ENCODE results near the gene TRAM2. TPM values are rescaled to one million over a fixed set of nuclear protein-coding genes. Genes with fewer than 3 reads are reported as not detected.

TRAM2 gene
- total and polyA plus RNA-seq, 7 donors: 2.1 to 5.7 (median 4.3) TPM

- peaks cover 0 to 24% of the 10 kb centered on the region in 2 donors for H3K36me3 ChIP-seq (ENCODE audit: insufficient read depth in 1 of 2, low read depth in 1 of 2)
- 43 to 52% (median 47%) methylated on average over 4 of the region's 4 CpGs for WGBS, 3 donors
- intact Hi-C loops (cut with DNase I): no loop called here
- ATAC-seq (peak; percentile 68 to 77 (median 72)), DNase-seq (peak; percentile 50 to 63)
- H3K27me3 ChIP-seq (ENCODE audit: insufficient read depth in 3 of 3, low read length in 2 of 3): no peaks in the 10 kb centered on the region
- TF ChIP-seq CTCF (IDR thresholded peaks at IDR 0.05): no peak
- H3K4me1 ChIP-seq: peaks cover 18% of the 10 kb centered on the region
- H3K9me3 ChIP-seq: no peaks in the 10 kb centered on the region
- peak overlapping the region; percentile 71 for H3K27ac ChIP-seq
- no peak overlapping the region for H3K4me3 ChIP-seq
These were observed 64.7 kb downstream of the TRAM2 start for GRCh38 chr6:52512199-52512598.

- peaks cover 0 to 28% of the 10 kb centered on the region in 2 donors for H3K36me3 ChIP-seq (ENCODE audit: insufficient read depth in 1 of 2, low read depth in 1 of 2)
- no peak for DNase-seq
- H3K4me3 ChIP-seq: no peak overlapping the region
- TF ChIP-seq CTCF (IDR thresholded peaks at IDR 0.05): no peak
- H3K27me3 ChIP-seq (ENCODE audit: insufficient read depth in 3 of 3, low read length in 2 of 3): no peaks in the 10 kb centered on the region
- peak in 3 of 4 donors; percentile 17 to 23 (median 22) for ATAC-seq
- intact Hi-C loops (cut with DNase I): no loop called here
- WGBS, 3 donors: 69 to 78% (median 71%) methylated on average over 12 of the region's 12 CpGs
- H3K27ac ChIP-seq: peak overlapping the region; percentile 71
- peaks cover 12% of the 10 kb centered on the region for H3K4me1 ChIP-seq
- no peaks in the 10 kb centered on the region for H3K9me3 ChIP-seq
These were observed 65.2 kb downstream of the TRAM2 start for GRCh38 chr6:52511572-52512151.

GRCh38 chr6:52511163-52511562 lies 65.7 kb downstream of the TRAM2 start:
- TF ChIP-seq CTCF (IDR thresholded peaks at IDR 0.05): no peak
- Histone ChIP-seq H3K27me3 (ENCODE audit: insufficient read depth in 3 of 3, low read length in 2 of 3) (no peaks in the 10 kb centered on the region), H3K27ac (peak overlapping the region; percentile 71), H3K4me3 (no peak overlapping the region), H3K4me1 (peaks cover 12% of the 10 kb centered on the region), H3K9me3 (no peaks in the 10 kb centered on the region), H3K36me3 (ENCODE audit: insufficient read depth in 1 of 2, low read depth in 1 of 2) (peaks cover 0 to 27% of the 10 kb centered on the region in 2 donors)
- intact Hi-C loops (cut with DNase I): no loop called here
- peak in 2 of 4 donors; percentile 8 to 12 for ATAC-seq
- DNase-seq: no peak
- WGBS, 3 donors: 82 to 90% (median 87%) methylated on average over 10 of the region's 10 CpGs

- no peak for TF ChIP-seq CTCF (IDR thresholded peaks at IDR 0.05)
- Histone ChIP-seq H3K4me1 (peaks cover 14% of the 10 kb centered on the region), H3K36me3 (ENCODE audit: insufficient read depth in 1 of 2, low read depth in 1 of 2) (peaks cover 0 to 19% of the 10 kb centered on the region in 2 donors), H3K9me3 (no peaks in the 10 kb centered on the region), H3K27me3 (ENCODE audit: insufficient read depth in 3 of 3, low read length in 2 of 3) (no peaks in the 10 kb centered on the region), H3K4me3 (no peak overlapping the region), H3K27ac (no peak overlapping the region)
- DNase-seq: no peak
- ATAC-seq: no peak
- intact Hi-C loops (cut with DNase I): no loop called here
These were observed 66.7 kb downstream of the TRAM2 start for GRCh38 chr6:52510213-52510562.
